ENCODE data around the gene KRTAP5-8.
"Not testable (repeated sequence)": the region's sequence is repeated elsewhere in the genome, so short reads cannot be mapped to it uniquely, and the experiment has no call there.

KRTAP5-8 gene

GRCh38 chr11:71507102-71507501 lies 30.7 kb upstream of the KRTAP5-8 start:
- DNase-seq (ENCODE audit: low read depth in 2 of 2) = no peak

GRCh38 chr11:71518506-71519471 lies 19.0 kb upstream of the KRTAP5-8 start:
- DNase-seq (ENCODE audit: low read depth in 2 of 2) = no peak

GRCh38 chr11:71519546-71519945 lies 18.3 kb upstream of the KRTAP5-8 start:
- no peak for DNase-seq (ENCODE audit: low read depth in 2 of 2)

GRCh38 chr11:71525188-71525937 lies 12.5 kb upstream of the KRTAP5-8 start:
- DNase-seq (ENCODE audit: low read depth in 2 of 2) = no peak

GRCh38 chr11:71525938-71526495 lies 11.8 kb upstream of the KRTAP5-8 start:
- DNase-seq (ENCODE audit: low read depth in 2 of 2) = no peak

- DNase-seq (ENCODE audit: low read depth in 2 of 2) = not testable (repeated sequence)
Observed at GRCh38 chr11:71526796-71527575, 10.8 kb upstream of the KRTAP5-8 start, which contains the start of gene KRTAP5-7. Gene KRTAP5-7, plus strand, starts transcription at chr11:71527267. Its CDS starts 34 bp downstream, at chr11:71527301.

GRCh38 chr11:71527576-71528210 lies 10.1 kb upstream of the KRTAP5-8 start:
- no peak for DNase-seq (ENCODE audit: low read depth in 2 of 2)

- DNase-seq (ENCODE audit: low read depth in 2 of 2) = no peak
Observed at GRCh38 chr11:71530602-71531001, 7.2 kb upstream of the KRTAP5-8 start.

- DNase-seq (ENCODE audit: low read depth in 2 of 2) = no peak
Observed at GRCh38 chr11:71532036-71532610, 5.7 kb upstream of the KRTAP5-8 start.

- not testable (repeated sequence) for DNase-seq (ENCODE audit: low read depth in 2 of 2)
Observed at GRCh38 chr11:71534711-71535608, 2.9 kb upstream of the KRTAP5-8 start.

- DNase-seq (ENCODE audit: low read depth in 2 of 2) = no peak
Observed at GRCh38 chr11:71535825-71536224, 2.0 kb upstream of the KRTAP5-8 start.

- no peak for DNase-seq (ENCODE audit: low read depth in 2 of 2)
Observed at GRCh38 chr11:71537537-71537936, 288 bp upstream of the KRTAP5-8 start.

GRCh38 chr11:71538666-71538990 lies 803 bp downstream of the KRTAP5-8 start:
- DNase-seq (ENCODE audit: low read depth in 2 of 2) = no peak

- DNase-seq (ENCODE audit: low read depth in 2 of 2) = no peak
Observed at GRCh38 chr11:71539017-71539416, 1.2 kb downstream of the KRTAP5-8 start.

- DNase-seq (ENCODE audit: low read depth in 2 of 2) = not testable (repeated sequence)
Observed at GRCh38 chr11:71539971-71540370, 2.1 kb downstream of the KRTAP5-8 start.

GRCh38 chr11:71540521-71541304 lies 2.9 kb downstream of the KRTAP5-8 start:
- DNase-seq (ENCODE audit: low read depth in 2 of 2) = not testable (repeated sequence)

GRCh38 chr11:71542382-71542781 lies 4.6 kb downstream of the KRTAP5-8 start:
- no peak for DNase-seq (ENCODE audit: low read depth in 2 of 2)

GRCh38 chr11:71542879-71543777 lies 5.3 kb downstream of the KRTAP5-8 start:
- no peak for DNase-seq (ENCODE audit: low read depth in 2 of 2)
